HG02763 (cell line): Measurements from ENCODE around the gene MXD3.

ENCODE experiments used
- ATAC-seq: cut with Tn5 transposase; IDR thresholded peaks from one replicate; pipeline ENCODE4 v1.9.1; 2021; ENCODE audit warnings: mild to moderate bottlenecking, moderate library complexity; ENCODE audit not compliant: unreplicated experiment

The MXD3 gene

DNA sequence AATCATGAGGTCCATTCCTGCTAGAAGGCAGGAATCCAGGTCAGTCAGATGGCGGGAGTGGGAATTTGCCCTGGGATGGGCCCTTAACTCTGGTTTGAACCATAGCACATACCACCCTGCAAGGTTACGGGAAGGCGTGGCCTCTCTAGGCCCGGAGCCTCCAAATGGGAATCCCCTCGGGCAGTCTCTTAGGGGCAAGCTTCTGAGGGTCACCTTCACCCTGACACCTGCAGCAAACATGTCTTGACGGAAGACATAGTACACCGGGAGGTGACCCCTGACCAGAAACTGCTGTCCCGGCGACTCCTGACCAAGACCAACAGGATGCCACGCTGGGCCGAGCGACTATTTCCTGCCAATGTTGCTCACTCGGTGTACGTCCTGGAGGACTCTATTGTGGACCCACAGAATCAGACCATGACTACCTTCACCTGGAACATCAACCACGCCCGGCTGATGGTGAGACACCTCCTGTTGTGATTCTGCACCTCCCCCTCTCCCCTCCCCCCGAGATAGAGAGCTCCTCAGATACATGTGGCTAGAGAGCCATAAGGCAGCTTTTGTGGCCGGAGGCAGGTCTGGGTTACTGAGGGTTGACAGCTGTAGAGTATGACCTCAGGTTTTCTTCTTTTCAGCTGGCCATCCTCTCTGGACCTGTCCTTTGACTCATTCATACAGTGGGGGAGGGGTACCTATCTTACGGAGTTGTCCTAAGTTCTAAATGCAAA is 7.1 kb downstream of the MXD3 start:
- ATAC-seq, result no peak

GRCh38 chr5:177303925-177304391 is 7.7 kb downstream of the MXD3 start:
- ATAC-seq, result no peak

DNA sequence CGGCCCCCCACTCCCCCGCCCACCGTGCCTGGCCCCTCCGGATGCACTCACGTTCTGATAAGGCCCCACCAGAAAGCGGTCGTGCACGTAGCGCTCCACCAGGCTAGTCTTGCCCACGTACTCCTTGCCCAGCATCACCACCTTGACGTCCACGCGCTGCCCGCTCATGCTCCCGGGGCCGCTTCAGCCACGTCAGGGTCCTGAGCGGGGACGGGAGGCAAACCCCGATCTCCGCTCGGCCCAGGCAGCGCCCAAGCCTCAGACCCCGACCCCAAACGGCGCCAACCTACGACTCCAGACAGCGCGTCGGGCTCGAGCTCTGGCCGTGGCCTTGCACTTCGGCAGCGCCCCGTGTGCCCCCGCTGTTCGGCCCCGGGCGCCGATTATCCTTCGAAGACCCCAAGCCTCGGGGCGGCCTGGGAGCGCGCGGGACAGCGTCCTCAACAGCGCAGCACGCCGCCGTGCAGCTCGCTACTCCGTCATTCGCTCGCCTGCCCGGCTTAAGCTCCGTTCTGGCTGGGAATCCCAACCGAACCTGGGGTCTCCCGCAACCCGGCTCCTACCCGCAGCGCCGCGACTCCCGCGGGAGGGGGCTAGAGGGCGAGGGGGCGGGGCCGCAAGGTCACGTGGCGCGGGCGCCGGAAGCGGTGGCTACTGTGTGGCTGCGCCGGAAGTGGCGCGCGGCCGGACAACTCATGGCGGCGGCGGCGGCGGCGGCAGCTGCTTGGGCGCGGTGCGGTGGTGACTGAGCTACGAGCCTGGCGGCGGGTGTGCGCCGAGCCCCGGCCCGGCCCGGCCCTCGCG is 8.4 kb downstream of the MXD3 start, which contains the start of the genes PRELID1 and RAB24:
Gene PRELID1 (plus strand): TSS at position 679 of the 804 bp plus-strand sequence. CDS start 187 bp downstream, outside the sequence.
Gene RAB24 (minus strand): TSS at position 599 of the 804 bp plus-strand sequence. CDS start 431 bp downstream, at position 168.
- ATAC-seq, result peak; percentile 65

DNA sequence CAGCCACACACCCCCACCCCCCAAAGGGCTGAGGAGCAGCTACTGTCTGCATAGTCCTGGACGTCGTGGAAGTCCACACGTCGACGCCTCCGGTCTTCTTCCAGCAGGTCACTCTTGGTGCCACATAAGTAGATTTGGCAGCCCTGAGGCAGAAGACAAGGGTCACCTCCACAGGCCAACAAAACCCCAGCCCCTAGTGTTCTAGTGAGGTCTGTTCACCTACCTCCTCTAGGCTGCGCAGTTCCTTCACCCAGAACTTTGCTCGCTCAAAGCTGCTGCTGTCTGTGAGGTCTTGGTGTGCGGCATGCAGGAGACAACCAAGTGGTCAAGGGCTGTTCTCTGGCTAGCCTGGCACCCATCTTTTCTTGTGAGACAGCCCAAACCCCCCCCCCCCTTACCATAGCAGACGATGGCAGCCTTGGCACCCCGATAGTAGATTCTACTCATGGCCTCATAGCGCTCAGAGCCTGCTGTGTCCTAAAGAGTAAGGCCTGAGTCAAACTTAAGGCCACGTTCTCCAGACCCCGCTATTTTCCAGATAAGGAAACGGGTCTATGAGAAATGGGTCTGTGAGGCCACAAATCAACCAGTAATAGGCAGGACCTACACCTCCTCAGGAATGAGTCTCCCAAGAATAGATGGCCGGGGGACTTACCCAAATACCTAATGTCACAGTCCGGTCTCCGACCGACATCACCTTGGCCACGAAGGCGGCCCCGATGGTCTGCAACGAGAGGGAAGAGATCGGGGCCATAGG is 9.2 kb downstream of the MXD3 start:
- no peak for ATAC-seq

DNA sequence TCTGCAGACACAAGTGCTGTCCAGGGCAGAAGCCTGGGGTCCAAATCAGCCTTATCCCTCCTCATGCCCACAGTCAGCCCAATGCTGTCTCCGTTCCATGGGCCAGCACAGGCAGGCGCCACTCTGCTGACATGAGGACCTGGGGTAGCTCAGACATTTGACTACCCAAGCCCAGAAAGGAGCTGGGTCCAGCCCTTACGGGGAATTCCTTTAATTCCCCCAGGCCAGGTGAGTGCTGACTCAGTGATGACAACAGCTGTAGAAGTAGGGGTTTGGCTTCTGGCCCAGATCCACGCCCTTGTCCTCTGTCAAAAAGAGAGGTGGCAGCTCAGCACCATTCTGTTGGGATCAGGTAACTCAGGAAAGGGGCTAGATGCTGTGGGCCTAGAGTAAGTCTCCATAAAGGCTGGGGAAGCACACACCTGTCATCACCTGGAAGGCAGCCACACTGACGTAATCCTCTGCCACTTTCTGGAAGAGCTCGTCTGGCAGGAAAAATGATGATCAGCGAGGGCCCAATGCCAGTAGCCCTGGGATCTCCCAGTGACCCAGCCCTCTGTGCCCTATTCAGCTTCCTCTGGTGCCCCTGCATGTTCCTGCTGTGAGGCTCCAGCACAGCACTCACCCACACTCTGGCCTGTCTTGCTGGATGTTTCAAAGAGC is 10.1 kb downstream of the MXD3 start:
- ATAC-seq, result no peak

GRCh38 chr5:177300951-177301350 is 10.7 kb downstream of the MXD3 start:
- no peak for ATAC-seq

DNA sequence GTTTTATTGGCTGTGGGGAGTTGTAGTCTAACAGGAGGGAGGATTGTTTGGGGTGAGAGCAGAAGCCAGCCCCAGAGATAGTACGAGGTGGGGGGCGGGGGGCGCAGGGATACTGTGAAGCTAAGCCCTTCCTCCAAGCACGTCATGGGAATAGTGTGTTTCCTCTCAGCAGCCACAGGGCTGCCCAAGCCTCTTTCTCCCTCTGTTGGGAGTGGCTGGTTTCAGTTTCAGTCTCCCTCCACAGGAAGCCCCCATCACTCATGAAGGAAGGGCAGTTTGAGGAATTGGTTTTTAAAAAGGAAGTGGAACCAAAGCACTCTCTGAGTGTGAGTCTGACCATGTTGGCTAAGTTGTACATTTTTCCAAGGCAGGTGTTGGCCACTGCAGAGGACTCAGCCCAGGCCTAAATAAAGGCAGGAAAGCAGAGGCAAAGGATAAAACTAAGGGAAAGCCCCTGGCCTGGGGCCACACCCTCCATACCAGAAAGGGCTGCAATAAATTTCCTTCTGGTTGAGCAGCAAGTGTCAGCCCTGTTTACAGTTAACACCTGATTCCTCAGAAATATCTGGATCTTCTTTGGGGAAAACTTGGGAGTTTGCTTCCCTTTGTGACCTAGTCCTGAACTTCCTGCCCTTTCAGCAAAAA is 11.3 kb downstream of the MXD3 start:
- peak; percentile 40 for ATAC-seq

DNA sequence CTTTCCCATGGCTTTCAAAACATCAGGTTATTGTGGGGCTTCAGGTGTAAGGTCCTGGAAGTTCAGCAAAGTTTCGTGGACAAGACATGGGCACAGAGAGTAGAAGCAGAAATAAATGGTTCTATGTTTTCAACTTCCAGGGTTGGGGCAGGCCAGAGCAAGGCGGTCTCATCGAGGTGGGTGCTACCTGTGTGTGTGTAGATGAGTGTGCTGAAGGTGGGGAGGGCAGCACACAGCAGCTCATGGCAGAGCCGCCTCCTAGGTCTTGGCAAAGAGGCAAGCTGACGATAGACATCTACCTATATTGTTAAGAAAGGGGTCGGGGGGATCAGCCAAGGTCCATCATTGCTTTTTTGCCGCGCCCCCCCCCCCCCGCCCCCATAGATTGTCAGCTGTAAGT is 12.0 kb downstream of the MXD3 start:
- ATAC-seq, result no peak

- no peak for ATAC-seq
These were observed 13.8 kb downstream of the MXD3 start for GRCh38 chr5:177297922-177298321.

DNA sequence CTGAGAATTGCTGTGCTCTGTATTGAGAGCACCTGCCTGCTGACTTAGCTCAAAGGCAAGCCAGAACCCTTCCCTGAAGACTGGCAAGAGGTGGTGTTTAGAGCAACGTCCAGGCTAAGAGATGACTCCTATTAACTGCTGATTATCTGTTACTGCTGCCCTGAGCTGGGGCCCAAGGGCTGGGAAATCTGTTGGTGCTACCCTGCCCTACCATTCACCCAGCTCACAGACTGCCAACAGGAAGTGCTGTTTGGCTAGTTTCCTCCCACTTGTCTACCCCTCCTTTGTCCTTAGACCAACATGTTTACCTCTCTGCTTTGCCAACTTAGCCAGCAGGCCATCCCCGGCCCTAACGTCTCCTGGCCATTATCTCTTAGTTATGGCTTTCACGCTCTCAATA is 15.1 kb downstream of the MXD3 start:
- no peak for ATAC-seq

DNA sequence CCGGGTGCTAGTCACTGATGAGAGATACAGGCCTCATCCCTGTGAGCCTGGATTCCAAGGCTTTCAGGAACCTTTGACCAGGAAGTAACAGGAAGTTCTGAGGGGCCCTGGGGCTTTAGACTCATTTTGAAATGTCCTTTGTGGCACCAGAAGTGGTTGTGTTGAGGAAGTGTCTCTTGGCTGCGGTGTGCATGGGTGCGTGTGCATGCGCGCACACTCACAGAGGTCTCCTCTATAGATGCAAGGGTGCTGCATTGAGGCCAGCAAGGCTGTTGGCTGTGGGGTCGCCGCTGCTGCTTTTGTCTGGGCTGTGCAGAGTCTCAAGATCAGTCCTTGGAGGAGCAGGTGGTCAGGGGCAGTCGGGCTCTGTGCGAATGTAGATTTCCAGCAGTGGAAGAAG is 15.8 kb downstream of the MXD3 start:
- no peak for ATAC-seq

DNA sequence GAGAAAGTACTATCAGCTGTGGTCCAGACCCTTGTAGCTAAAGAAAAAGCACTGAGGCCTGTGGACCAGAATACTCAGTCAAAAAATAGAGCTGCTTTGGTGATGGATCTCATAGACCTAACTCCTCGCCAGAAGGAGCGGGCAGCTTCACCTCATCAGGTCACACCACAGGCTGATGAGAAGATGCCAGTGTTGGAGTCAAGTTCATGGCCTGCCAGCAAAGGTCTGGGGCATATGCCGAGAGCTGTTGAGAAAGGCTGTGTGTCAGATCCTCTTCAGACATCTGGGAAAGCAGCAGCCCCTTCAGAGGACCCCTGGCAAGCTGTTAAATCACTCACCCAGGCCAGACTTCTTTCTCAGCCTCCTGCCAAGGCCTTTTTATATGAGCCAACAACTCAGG is 17.1 kb downstream of the MXD3 start:
- no peak for ATAC-seq

GRCh38 chr5:177293819-177294581 is 17.7 kb downstream of the MXD3 start:
- no peak for ATAC-seq

- ATAC-seq, result no peak
These were observed 20.0 kb downstream of the MXD3 start for GRCh38 chr5:177291735-177292134.

DNA sequence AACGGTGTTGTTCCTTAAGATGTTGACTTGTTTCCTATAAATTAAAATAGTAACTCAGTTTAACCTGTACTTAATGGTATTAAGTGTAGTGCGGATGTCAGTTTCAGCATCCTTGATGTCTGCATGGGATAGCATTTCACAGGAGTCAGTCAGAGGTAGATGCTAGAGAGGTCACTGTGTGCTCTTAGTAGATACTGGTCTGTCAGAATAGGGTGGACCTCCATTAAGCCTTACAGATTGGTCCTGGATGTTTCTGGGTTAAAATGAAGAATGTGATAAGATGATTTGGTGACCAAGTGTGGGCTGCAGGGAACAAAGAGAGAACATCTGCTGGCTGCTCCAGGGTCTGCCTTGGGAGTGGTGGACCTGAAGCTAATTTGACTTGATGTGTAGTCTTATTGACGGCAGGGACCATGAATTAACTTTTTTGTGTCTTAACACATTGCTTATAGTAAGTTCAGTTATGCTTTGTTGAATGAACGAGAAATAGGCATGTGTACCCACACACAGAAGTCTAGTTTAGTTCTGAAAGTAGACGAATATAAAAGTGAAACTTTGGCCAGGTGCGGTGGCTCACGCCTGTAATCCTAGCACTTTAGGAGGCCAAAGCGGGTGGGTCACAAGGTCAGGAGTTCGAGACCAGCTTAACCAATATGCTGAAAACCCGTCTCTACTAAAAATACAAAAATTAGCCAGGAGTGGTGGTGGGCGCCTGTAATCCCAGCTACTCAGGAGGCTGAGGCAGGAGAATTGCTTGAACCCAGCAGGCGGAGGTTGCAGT is 20.7 kb downstream of the MXD3 start:
- no peak for ATAC-seq

DNA sequence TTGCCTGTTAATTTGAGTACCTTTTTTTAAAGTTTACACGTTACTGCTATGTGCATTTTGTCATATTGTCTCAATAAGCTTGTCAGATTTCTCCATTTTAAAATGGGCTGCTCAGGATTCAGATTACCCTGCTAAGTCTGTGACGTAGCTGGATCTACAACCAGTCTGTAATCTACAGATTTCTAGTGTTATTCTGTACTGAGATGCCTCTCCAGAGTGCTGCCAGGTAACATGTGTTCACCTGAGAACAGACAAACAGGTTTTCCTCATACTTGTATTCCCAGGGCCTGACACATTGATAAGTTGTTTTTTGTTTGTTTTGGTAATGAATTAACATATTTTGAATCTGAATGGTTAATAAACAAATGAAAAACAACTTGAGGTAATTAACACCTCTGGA is 23.5 kb downstream of the MXD3 start:
- ATAC-seq, result no peak

GRCh38 chr5:177276886-177277285 is 34.8 kb downstream of the MXD3 start:
- no peak for ATAC-seq

- ATAC-seq, result no peak
These were observed 35.8 kb downstream of the MXD3 start for GRCh38 chr5:177275883-177276282.

- no peak for ATAC-seq
These were observed 40.6 kb downstream of the MXD3 start for GRCh38 chr5:177271113-177271512.
